GM12801 (cell line): ENCODE results near the gene C1orf116.

Source experiments
- TF ChIP-seq, protein P1 (sequence below): IDR thresholded peaks from one replicate; pipeline ENCODE4 v1.5.1; 2011; ENCODE audit warnings: control low read depth; ENCODE audit not compliant: insufficient read length; ENCODE audit errors: extremely low read depth

The C1orf116 gene

DNA sequence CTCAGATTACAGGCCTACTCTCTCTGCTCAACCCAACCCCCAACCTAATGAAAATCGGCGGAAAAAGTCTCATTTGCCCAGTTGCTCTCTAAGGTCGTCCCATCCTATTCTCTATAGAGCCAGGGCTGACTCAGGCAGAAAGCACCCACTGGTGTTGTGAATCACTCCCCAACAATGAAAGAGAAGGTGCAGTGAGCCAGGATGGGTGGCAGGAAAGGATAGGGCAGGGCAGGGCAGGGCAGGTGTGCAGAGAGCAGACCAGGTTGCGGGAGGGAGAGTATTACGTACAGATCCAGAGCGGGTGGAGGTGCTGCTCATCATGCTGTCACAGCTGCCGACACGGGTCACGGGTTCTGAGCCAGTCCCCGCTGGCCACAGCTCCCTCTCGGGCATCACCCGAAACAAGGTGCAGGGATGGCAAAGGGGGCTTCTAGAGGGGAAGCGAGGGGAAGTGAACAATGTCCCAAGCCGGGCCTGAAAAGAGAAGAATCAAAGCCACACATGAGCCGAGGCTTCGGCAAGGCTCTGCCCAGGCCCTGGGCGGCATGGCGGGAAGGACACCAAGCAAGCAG lies 5.3 kb downstream of the C1orf116 start:
- TF ChIP-seq, protein P1, sequence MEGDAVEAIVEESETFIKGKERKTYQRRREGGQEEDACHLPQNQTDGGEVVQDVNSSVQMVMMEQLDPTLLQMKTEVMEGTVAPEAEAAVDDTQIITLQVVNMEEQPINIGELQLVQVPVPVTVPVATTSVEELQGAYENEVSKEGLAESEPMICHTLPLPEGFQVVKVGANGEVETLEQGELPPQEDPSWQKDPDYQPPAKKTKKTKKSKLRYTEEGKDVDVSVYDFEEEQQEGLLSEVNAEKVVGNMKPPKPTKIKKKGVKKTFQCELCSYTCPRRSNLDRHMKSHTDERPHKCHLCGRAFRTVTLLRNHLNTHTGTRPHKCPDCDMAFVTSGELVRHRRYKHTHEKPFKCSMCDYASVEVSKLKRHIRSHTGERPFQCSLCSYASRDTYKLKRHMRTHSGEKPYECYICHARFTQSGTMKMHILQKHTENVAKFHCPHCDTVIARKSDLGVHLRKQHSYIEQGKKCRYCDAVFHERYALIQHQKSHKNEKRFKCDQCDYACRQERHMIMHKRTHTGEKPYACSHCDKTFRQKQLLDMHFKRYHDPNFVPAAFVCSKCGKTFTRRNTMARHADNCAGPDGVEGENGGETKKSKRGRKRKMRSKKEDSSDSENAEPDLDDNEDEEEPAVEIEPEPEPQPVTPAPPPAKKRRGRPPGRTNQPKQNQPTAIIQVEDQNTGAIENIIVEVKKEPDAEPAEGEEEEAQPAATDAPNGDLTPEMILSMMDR, result no peak

- TF ChIP-seq, protein P1, result no peak
These were observed 6.4 kb downstream of the C1orf116 start for GRCh38 chr1:207026104-207026534.

GRCh38 chr1:207025146-207025880 lies 7.2 kb downstream of the C1orf116 start:
- TF ChIP-seq, protein P1, result no peak

DNA sequence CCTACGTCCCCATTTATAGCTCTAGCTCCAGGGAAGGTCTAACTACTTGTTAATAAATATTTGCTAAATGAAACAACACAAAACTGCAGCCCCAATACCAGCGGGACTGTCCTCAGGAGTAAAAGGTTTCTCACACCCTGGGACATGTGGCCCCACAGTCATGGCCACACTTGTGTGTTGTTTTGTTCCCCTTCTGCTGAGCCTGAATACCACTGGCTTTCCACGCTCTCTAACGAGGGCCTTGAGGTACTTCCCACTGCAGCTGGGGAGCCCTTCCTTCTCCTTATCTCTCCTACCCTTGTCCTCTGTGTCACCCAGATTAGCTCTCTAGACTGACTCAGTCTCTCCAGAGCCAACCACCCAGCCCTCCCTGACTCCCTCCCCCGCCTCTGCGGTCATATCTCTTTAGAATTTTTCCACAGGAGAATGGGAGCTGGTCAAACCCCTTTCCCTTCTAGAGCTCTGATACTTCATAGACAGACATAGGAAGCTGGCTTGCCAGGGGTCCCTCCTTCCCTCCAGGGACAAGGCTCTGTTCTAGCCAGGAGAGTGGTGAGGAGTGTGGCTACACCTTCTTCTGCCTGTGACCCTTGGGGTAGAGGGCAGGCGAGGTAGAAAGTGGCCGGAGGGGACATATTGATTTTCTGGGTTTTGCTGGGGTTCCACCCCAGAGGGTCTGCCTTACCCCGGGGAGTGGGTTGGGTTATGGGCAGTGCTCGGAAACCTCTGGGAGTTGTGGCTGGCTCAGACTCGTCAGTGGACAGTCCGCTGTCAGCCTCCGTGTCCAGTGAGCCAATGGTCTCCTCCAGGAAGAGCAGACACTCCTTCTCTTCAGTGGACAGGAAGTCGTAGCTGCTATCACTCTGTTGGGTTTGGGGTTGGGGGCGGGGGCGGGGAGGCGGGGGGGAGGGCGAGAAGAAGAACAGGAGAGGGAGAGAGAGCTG lies 8.1 kb downstream of the C1orf116 start:
- TF ChIP-seq, protein P1, result no peak

GRCh38 chr1:207022996-207023679 lies 9.4 kb downstream of the C1orf116 start:
- TF ChIP-seq, protein P1, result no peak

GRCh38 chr1:207021876-207022596 lies 10.5 kb downstream of the C1orf116 start:
- TF ChIP-seq, protein P1, result no peak
